Left renal cortex interstitium (tissue), 4 donors: ENCODE results near the gene GRM4. TPM values are rescaled to one million over a fixed set of nuclear protein-coding genes. Genes with fewer than 3 reads are reported as not detected.

Experiments
- polyA plus RNA-seq, 4 donors: library from polyadenylated mRNA; unstranded; fragments of 120-200 nt; gene quantifications; one replicate each; pipeline ENCODE4 v1.2.1, GENCODE V29; 2013; ENCODE audit not compliant: insufficient read length in 4 of 4

GRM4 gene
- polyA plus RNA-seq, 4 donors = 0.56 to 0.71 (median 0.62) TPM

Other genes with a start within 250 kb of the GRM4 start
- 100 to 1,000 TPM in 3 of 4 donors, 10 to 100 TPM in 1; 87.8 to 176 (median 138) TPM for gene HMGA1, start 90.8 kb upstream of the GRM4 start, polyA plus RNA-seq
- 10 to 100 TPM; 10.8 to 17.3 (median 14.4) TPM for gene SMIM29, start 102.9 kb upstream of the GRM4 start, polyA plus RNA-seq
- gene NUDT3, start 246.6 kb upstream of the GRM4 start, polyA plus RNA-seq = 10 to 100 TPM; 14.8 to 28.1 (median 21.9) TPM